Activated T-helper 1 cell treated with Interleukin-2 at 50 U/mL for 16 hours (primary cell): ENCODE results near the gene GM2A.

Experiments
- DNase-seq: peaks from one replicate; pipeline ENCODE4 v3.0.0-alpha.2; 2020; ENCODE audit warnings: low read depth

The GM2A gene

GRCh38 chr5:151252762-151253604, at the start of gene GM2A:
Gene GM2A, plus strand, starts transcription at chr5:151253185. Its CDS starts 32 bp downstream, at chr5:151253217.
- peak; percentile 97 for DNase-seq

DNA sequence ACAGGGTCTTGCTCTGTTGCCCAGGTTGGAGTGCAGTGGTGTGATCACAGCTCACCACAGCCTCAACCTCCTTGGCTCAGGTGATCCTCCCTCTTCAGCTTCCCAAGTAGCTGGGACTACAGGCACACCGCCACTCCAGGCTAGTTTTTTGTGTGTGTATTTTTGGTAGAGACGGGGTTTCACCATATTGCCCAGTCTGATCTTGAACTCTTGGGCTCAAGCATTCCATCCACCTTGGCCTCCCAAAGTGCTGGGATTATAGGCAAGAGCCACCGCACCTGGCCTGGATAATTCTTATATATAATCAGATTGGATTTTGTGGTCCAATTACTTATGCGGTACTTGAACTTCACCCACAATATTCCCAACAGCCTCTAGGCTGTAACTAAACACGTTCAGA, 48.9 kb upstream of the GM2A start:
- no peak for DNase-seq

GRCh38 chr5:151205411-151205810, 47.6 kb upstream of the GM2A start:
- no peak for DNase-seq

- DNase-seq, result no peak
Measured at GRCh38 chr5:151208481-151208914, 44.5 kb upstream of the GM2A start.

DNA sequence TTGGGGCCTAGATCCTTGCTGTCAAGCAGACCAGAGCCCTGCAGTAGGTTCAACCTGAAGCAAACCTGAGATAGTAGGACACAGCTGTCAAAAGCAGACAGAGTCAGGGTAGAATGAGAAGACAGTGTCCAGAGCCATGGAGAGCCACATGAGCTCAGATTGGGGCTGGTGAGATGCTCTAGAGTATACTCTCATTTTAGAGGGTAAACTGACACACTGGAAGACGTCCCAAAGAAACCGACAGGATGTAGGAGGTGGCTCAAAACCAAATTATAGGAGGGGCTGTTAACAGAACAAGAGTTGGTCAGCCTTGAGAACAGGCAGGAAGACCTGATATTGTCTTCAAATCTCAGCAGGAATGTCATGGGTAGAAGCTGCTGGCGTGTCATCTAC, 40.6 kb upstream of the GM2A start:
- DNase-seq, result no peak

GRCh38 chr5:151213803-151214613, 39.0 kb upstream of the GM2A start:
- peak; percentile 80 for DNase-seq

DNA sequence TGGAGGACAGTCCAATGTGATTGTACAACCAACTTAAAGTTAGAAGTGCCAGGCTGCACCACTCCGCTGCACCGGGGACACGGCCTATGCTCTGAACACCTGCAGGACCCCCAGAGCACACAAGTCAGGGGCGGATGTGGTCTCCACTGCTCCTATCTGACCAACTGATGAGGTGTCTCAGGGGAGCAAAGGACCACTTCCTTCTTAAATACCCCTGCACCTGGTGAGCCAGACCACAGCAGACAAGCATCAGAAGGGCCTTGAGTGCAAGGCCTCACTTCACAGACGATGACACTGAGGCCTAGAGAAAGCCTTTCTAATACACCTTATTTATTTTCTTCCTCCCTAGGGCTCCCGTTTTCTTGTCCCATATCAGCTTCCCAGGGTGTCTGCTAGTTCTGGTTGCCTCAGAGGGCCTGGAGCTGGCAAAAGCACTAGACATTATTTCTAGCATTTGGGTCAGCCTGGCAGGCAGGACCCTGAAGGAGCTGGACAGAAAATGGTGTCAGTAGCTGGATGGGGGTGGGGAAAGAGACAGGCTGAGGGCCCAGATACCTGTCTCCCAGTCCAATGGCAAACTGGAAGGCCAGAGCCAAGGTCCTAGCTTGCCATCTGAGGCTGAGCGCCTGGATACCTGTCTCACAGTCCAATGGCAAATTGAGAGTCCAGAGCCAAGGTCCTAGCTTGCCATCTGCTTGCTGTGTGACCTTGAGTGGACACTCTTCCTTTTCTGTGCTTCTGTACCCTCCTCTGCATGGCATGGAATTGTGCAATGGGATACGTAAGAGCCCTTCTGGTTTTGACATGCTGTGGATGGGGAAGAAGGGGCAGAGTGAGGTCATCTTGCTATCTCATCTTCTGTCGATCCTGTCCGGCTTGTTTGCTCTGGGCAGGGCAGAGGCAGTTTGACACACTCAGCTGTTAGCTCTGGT, 38.1 kb upstream of the GM2A start:
- no peak for DNase-seq

GRCh38 chr5:151215546-151215880, 37.5 kb upstream of the GM2A start:
- DNase-seq, result no peak

DNA sequence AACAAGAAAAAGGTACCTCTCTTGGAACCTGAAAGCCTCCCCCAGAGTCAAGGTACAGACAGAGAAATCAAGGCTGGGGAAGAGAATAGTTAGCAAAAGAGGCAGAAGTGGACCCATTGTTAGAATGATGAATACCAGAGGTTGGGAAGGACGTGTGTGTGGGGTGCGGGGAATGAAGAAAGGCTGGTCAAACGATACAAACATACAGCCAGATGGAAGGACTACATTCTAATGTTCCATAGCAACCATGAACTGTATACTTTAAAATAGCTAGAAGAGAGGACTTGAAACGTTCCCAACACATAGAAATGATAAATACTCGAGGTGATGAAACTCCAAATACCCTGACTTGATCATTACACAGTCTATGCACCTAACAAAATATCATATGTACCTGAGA, 36.2 kb upstream of the GM2A start:
- no peak for DNase-seq

GRCh38 chr5:151218177-151218576, 34.8 kb upstream of the GM2A start:
- no peak for DNase-seq

- no peak for DNase-seq
Measured at GRCh38 chr5:151219138-151219537, 33.8 kb upstream of the GM2A start.

DNA sequence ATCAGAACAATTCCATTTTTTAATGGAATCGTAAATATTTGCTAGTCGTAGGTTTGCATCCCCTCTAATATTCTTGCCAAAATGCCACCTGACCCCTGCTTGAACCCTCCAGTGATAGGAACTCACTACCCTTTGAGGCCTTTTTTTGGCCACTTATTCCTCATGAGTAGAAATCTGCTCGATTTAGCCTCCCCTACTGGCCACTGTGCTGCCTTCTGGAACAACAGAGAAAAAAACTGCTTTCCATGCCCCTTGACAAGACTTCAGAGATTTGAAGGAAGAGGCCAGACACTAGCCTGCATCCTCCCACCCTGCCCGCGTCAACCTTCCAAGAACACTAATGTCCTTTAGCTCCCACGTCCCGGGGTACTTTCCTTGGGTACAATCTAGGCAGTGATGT, 33.2 kb upstream of the GM2A start:
- no peak for DNase-seq

GRCh38 chr5:151221574-151221973, 31.4 kb upstream of the GM2A start:
- no peak for DNase-seq

DNA sequence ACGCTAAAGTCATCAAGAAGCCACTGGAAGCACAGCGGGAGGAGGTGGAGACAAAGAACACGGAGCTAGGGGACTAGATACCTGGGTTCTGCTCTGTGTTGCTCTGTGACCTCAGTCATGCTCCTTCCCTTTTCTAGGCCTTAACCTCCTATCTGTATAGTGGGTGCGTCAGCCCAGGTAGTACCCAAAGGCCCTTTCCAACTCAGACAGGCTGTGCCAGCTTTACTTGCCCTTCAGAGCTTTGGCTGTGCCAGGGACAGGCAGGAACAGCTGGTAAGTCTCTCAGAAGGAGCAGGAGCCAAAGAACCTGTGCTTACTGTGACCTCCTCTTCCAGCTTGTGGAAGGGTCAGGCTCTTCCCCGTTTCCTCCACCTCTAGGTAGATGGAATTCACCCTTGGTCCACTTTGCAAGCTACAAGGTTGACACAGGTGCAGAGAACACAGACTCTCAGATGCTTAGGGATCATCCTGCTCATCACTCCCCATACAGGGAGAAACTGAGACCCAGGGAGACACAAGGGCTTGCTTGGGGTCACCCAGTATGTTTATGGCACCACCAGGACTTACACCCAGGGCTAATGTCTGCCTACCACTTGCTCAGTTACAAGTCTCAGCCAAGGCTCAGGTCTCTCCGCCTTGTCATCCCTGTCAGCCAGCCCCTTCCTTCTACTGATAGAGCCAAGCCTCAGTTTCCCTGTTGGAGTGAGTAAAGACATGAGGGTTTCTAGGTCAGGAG, 30.8 kb upstream of the GM2A start:
- no peak for DNase-seq

GRCh38 chr5:151222790-151223446, 30.1 kb upstream of the GM2A start:
- peak; percentile 47 for DNase-seq

DNA sequence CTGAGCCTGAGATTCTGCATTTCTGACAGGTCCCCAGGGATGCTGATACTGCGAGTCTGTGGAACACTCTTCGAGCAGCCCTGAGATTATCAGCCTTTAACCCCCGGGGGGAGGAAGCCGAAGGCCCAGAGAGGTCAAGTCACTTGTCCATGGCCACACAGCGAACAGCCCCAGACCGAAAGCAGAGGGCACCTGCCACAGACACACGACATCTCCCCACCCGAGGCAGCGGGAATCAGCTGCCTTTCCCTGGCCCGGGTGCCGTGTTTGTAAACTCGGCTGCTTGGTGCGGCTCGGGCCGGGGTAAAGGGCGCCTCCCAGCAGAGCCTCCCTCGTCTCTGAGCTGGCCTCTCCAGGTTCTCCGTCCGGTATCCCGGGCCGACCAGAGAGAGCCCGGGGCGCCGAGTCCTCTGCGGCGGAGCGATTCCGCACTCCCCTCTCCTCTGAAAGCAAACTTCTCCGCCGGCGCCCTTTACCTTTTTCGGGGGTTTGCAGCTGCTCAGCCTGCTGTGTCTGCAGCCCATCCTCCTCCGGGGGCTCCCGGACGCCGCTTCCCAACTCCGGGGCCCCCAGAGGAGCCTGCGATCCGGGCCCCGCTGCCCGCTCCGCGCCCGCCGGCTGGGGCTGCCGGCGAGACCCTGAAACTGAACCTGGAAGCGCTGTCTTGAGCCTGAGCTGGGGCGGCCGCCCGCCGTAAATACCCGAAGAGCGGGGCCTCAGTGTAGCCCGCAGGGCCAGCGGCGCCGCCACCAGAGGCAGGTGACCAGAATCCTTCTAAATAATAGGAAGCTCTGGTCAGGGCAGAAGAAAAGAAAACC, 29.3 kb upstream of the GM2A start, which contains the start of gene CCDC69:
Gene CCDC69, minus strand, starts transcription at position 646 of the 818 bp plus-strand sequence. Its CDS starts 122 bp downstream, at position 524.
- peak; percentile 38 for DNase-seq

- DNase-seq, result no peak
Measured at GRCh38 chr5:151224372-151224771, 28.6 kb upstream of the GM2A start.

GRCh38 chr5:151225071-151225470, 27.9 kb upstream of the GM2A start:
- DNase-seq, result no peak

DNA sequence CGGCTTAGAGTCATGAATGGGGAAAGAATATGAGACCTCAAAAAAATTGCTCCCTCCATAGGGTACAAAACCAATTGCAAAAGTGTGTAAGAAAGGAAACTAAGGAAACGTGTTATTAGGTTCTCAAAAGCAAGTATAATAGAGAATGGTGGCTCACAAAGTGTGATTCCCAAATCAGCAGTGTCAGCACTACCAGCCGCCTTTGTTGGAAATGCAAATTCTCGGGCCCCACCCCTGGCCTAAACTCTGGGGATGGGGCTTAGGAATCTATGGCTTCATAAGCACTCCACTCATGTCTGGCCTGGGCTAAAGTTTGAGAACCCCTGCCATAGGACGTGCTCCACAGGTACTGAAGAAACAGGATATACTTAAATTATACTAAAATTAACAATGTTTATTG, 27.5 kb upstream of the GM2A start:
- no peak for DNase-seq

- DNase-seq, result no peak
Measured at GRCh38 chr5:151227918-151228447, 25.0 kb upstream of the GM2A start.
